ENCODE measurements around the gene MRPL46. TPM values are rescaled to one million over a fixed set of nuclear protein-coding genes. Genes with fewer than 3 reads are reported as not detected.

The MRPL46 gene
- total and polyA plus RNA-seq, 9 of the 15 experiments (the other 6 are each of a cell fraction or from before 2014, with no cell fraction given): 41.2 to 72.2 (median 49.8) TPM

DNA sequence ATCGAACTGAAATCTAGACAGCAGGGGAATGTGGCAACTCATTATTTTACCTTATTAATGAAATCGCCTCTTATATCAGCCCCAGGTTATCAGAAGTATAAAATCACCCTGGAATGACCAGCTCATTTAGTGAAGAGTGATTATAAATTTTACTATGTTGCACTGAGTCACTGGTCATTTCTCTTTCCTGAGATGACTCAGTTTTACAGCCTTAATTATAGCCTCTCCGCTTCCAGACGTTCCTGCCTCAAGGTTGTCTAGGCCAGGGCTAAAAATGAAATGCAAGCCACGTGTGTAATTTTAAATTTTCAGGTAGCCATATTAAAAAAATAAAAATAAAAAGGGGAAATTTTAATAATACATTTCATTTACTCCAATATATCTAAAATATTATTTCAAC, 46.0 kb upstream of the MRPL46 start:
- no peak overlapping the region for H3K27ac ChIP-seq (ENCODE audit: extremely low read depth, low read depth, low read length)
- no peak overlapping the region for H3K9ac ChIP-seq (ENCODE audit: insufficient read depth in 1 of 2, low read depth in 2 of 2, low read length in 2 of 2)
- peaks cover 18% of the 10 kb centered on the region; the same call in 2 of the 3 replicates for H3K36me3 ChIP-seq (ENCODE audit: control insufficient read depth, insufficient read depth, low read length)
- intact Hi-C loops (cut with micrococcal nuclease): no loop called here
- H3K4me1 ChIP-seq (replicated peaks in 1 of 2; ENCODE audit: control insufficient read depth in 2 of 2, insufficient read depth in 2 of 2, low read length in 2 of 2): no peaks in the 10 kb centered on the region
- H3K79me2 ChIP-seq (ENCODE audit: control insufficient read depth, insufficient read depth, low read length): no peaks in the 10 kb centered on the region
- H3K9me3 ChIP-seq (replicated peaks; ENCODE audit: control insufficient read depth, insufficient read depth, low read depth, low read length): no peaks in the 10 kb centered on the region
- ChIA-PET CTCF (ENCODE audit: low intra/inter-chr PET ratio) (no interaction called here), POLR2A (interaction anchor here (1.1 kb wide), 1 partner anchor 12 kb away, joined by 3 read pairs; no protein-coding TSS in a partner anchor)
- no peak overlapping the region for H3K4me2 ChIP-seq (ENCODE audit: insufficient read depth, low read length)
- ATAC-seq (no peak), FAIRE-seq (no peak), DNase-seq (ENCODE audit: extremely low read depth in 1 of 4, low spot score in 3 of 4) (no peak)
- H3K4me3 ChIP-seq: no peak overlapping the region
- in situ Hi-C loops (cut with MboI): no loop called here
- H3K27me3 ChIP-seq (ENCODE audit: control insufficient read depth in 2 of 2, insufficient read depth in 2 of 2, low read length in 2 of 2): no peaks in the 10 kb centered on the region
- TF ChIP-seq, protein P1, sequence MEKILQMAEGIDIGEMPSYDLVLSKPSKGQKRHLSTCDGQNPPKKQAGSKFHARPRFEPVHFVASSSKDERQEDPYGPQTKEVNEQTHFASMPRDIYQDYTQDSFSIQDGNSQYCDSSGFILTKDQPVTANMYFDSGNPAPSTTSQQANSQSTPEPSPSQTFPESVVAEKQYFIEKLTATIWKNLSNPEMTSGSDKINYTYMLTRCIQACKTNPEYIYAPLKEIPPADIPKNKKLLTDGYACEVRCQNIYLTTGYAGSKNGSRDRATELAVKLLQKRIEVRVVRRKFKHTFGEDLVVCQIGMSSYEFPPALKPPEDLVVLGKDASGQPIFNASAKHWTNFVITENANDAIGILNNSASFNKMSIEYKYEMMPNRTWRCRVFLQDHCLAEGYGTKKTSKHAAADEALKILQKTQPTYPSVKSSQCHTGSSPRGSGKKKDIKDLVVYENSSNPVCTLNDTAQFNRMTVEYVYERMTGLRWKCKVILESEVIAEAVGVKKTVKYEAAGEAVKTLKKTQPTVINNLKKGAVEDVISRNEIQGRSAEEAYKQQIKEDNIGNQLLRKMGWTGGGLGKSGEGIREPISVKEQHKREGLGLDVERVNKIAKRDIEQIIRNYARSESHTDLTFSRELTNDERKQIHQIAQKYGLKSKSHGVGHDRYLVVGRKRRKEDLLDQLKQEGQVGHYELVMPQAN (IDR thresholded peaks at IDR 0.05; ENCODE audit: borderline replicate concordance): no peak
- TF ChIP-seq FOSL1 (tag; conservative IDR thresholded peaks at IDR 0.05) (peak; percentile 46; the same call in 1 of the 2 replicates), POLR2G (IDR thresholded peaks at IDR 0.05; ENCODE audit: low read depth, low read length) (no peak)
- H2AFZ ChIP-seq (ENCODE audit: low read depth, low read length): no peak overlapping the region
- H4K20me1 ChIP-seq (replicated peaks; ENCODE audit: control insufficient read depth, insufficient read depth, low read length): no peaks in the 10 kb centered on the region
- WGBS (ENCODE audit: insufficient coverage, low coverage, missing lambda C conversion rate): 57% methylated on average over 5 of the region's 5 CpGs
- H3K9me1 ChIP-seq (ENCODE audit: control insufficient read depth, insufficient read depth, low read length): no peaks in the 10 kb centered on the region
- no TSS peak for BruUV-seq (replicated peaks)

GRCh38 chr15:88512601-88513000, 45.4 kb upstream of the MRPL46 start:
- 67% methylated on average over 5 of the region's 5 CpGs for WGBS (ENCODE audit: insufficient coverage, low coverage, missing lambda C conversion rate)
- no peaks in the 10 kb centered on the region for H4K20me1 ChIP-seq (replicated peaks; ENCODE audit: control insufficient read depth, insufficient read depth, low read length)
- intact Hi-C loops (cut with micrococcal nuclease) (no loop called here), in situ Hi-C loops (cut with MboI) (no loop called here)
- peaks cover 18% of the 10 kb centered on the region; the same call in 2 of the 3 replicates for H3K36me3 ChIP-seq (ENCODE audit: control insufficient read depth, insufficient read depth, low read length)
- ChIA-PET POLR2A (interaction anchor here (1.1 kb wide), 1 partner anchor 13 kb away, joined by 3 read pairs; no protein-coding TSS in a partner anchor), CTCF (ENCODE audit: low intra/inter-chr PET ratio) (no interaction called here)
- H3K4me3 ChIP-seq: no peak overlapping the region
- BruUV-seq (replicated peaks): no TSS peak
- no peaks in the 10 kb centered on the region for H3K9me3 ChIP-seq (replicated peaks; ENCODE audit: control insufficient read depth, insufficient read depth, low read depth, low read length)
- H3K27me3 ChIP-seq (ENCODE audit: control insufficient read depth in 2 of 2, insufficient read depth in 2 of 2, low read length in 2 of 2): no peaks in the 10 kb centered on the region
- H3K4me1 ChIP-seq (replicated peaks in 1 of 2; ENCODE audit: control insufficient read depth in 2 of 2, insufficient read depth in 2 of 2, low read length in 2 of 2): no peaks in the 10 kb centered on the region
- H3K9me1 ChIP-seq (ENCODE audit: control insufficient read depth, insufficient read depth, low read length): no peaks in the 10 kb centered on the region
- H3K79me2 ChIP-seq (ENCODE audit: control insufficient read depth, insufficient read depth, low read length): no peaks in the 10 kb centered on the region
- H3K9ac ChIP-seq (ENCODE audit: insufficient read depth in 1 of 2, low read depth in 2 of 2, low read length in 2 of 2): no peak overlapping the region
- no peak for FAIRE-seq
- no peak for DNase-seq (ENCODE audit: extremely low read depth in 1 of 4, low spot score in 3 of 4)
- H2AFZ ChIP-seq (ENCODE audit: low read depth, low read length): no peak overlapping the region
- ATAC-seq: no peak
- no peak overlapping the region for H3K27ac ChIP-seq (ENCODE audit: extremely low read depth, low read depth, low read length)
- no peak overlapping the region for H3K4me2 ChIP-seq (ENCODE audit: insufficient read depth, low read length)
- no peak for TF ChIP-seq ZNF395 (CRISPR knock-in tag; IDR thresholded peaks at IDR 0.05)
- no peak for TF ChIP-seq ZNF589 (CRISPR knock-in tag; IDR thresholded peaks at IDR 0.05; ENCODE audit: low read depth)
- TF ChIP-seq, protein P2, sequence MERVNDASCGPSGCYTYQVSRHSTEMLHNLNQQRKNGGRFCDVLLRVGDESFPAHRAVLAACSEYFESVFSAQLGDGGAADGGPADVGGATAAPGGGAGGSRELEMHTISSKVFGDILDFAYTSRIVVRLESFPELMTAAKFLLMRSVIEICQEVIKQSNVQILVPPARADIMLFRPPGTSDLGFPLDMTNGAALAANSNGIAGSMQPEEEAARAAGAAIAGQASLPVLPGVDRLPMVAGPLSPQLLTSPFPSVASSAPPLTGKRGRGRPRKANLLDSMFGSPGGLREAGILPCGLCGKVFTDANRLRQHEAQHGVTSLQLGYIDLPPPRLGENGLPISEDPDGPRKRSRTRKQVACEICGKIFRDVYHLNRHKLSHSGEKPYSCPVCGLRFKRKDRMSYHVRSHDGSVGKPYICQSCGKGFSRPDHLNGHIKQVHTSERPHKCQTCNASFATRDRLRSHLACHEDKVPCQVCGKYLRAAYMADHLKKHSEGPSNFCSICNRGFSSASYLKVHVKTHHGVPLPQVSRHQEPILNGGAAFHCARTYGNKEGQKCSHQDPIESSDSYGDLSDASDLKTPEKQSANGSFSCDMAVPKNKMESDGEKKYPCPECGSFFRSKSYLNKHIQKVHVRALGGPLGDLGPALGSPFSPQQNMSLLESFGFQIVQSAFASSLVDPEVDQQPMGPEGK (CRISPR knock-in tag; IDR thresholded peaks at IDR 0.05; ENCODE audit: borderline replicate concordance): no peak
- TF ChIP-seq MTA1 (IDR thresholded peaks at IDR 0.05; ENCODE audit: borderline replicate concordance): no peak
- TF ChIP-seq CBX5 (IDR thresholded peaks at IDR 0.05; ENCODE audit: borderline replicate concordance, low read depth): no peak
- no peak for TF ChIP-seq RBM15 (IDR thresholded peaks at IDR 0.05; ENCODE audit: insufficient read depth, low read length)
- TF ChIP-seq GABPB2 (CRISPR knock-in tag; conservative IDR thresholded peaks at IDR 0.05): no peak
- no peak for TF ChIP-seq MAFF (IDR thresholded peaks at IDR 0.05; ENCODE audit: low read length)

Data from K562 (cell line).